ENCODE results near the gene MRNIP.

MRNIP gene

GRCh38 chr5:179795049-179795862, 63.4 kb downstream of the MRNIP start:
- Histone ChIP-seq H3K27ac (ENCODE audit: low read depth, low read length, poor library complexity, severe bottlenecking) (no peak overlapping the region), H3K9ac (ENCODE audit: low read length) (peak overlapping the region; percentile 64), H3K36me3 (ENCODE audit: insufficient read depth, low read length) (peaks cover 5% of the 10 kb centered on the region; the same call in 1 of the 2 replicates), H4K20me1 (ENCODE audit: insufficient read depth, low read length) (no peaks in the 10 kb centered on the region), H3K4me1 (ENCODE audit: insufficient read depth, low read length, severe bottlenecking) (peaks cover 21% of the 10 kb centered on the region), H3K79me2 (ENCODE audit: insufficient read depth, low read length) (no peaks in the 10 kb centered on the region), H3K27me3 (ENCODE audit: insufficient read depth, low read length) (no peaks in the 10 kb centered on the region), H3K9me2 (ENCODE audit: low read depth, low read length) (no peaks in the 10 kb centered on the region), H3K4me3 (ENCODE audit: low read depth, low read length, poor library complexity, severe bottlenecking) (peak overlapping the region; percentile 62), H3K4me2 (ENCODE audit: low read length) (peak overlapping the region; percentile 72), H2AFZ (ENCODE audit: low read length) (no peak overlapping the region), H3K9me3 (ENCODE audit: low read length) (no peaks in the 10 kb centered on the region), H3F3A (ENCODE audit: insufficient read depth, low read length) (no peaks in the 10 kb centered on the region)
- no peak for TF ChIP-seq CTCF (IDR thresholded peaks at IDR 0.05; ENCODE audit: low read length)
- TF ChIP-seq EZH2 (IDR thresholded peaks at IDR 0.05; ENCODE audit: borderline replicate concordance, low read length), result no peak

GRCh38 chr5:179794575-179794974, 64.0 kb downstream of the MRNIP start:
- no peak overlapping the region for H3K27ac ChIP-seq (ENCODE audit: low read depth, low read length, poor library complexity, severe bottlenecking)
- peaks cover 2% of the 10 kb centered on the region; the same call in 1 of the 2 replicates for H3K36me3 ChIP-seq (ENCODE audit: insufficient read depth, low read length)
- no peaks in the 10 kb centered on the region for H4K20me1 ChIP-seq (ENCODE audit: insufficient read depth, low read length)
- no peak overlapping the region for H2AFZ ChIP-seq (ENCODE audit: low read length)
- H3F3A ChIP-seq (ENCODE audit: insufficient read depth, low read length), result no peaks in the 10 kb centered on the region
- H3K9ac ChIP-seq (ENCODE audit: low read length), result no peak overlapping the region
- no peaks in the 10 kb centered on the region for H3K9me3 ChIP-seq (ENCODE audit: low read length)
- H3K27me3 ChIP-seq (ENCODE audit: insufficient read depth, low read length), result no peaks in the 10 kb centered on the region
- H3K4me2 ChIP-seq (ENCODE audit: low read length), result no peak overlapping the region
- H3K79me2 ChIP-seq (ENCODE audit: insufficient read depth, low read length), result no peaks in the 10 kb centered on the region
- H3K4me3 ChIP-seq (ENCODE audit: low read depth, low read length, poor library complexity, severe bottlenecking), result no peak overlapping the region
- no peaks in the 10 kb centered on the region for H3K9me2 ChIP-seq (ENCODE audit: low read depth, low read length)
- peaks cover 21% of the 10 kb centered on the region for H3K4me1 ChIP-seq (ENCODE audit: insufficient read depth, low read length, severe bottlenecking)
- TF ChIP-seq EZH2 (IDR thresholded peaks at IDR 0.05; ENCODE audit: borderline replicate concordance, low read length) (no peak), CTCF (IDR thresholded peaks at IDR 0.05; ENCODE audit: low read length) (no peak)

GRCh38 chr5:179794171-179794570, 64.4 kb downstream of the MRNIP start:
- H3K9me3 ChIP-seq (ENCODE audit: low read length), result no peaks in the 10 kb centered on the region
- no peak overlapping the region for H3K4me3 ChIP-seq (ENCODE audit: low read depth, low read length, poor library complexity, severe bottlenecking)
- H3K27me3 ChIP-seq (ENCODE audit: insufficient read depth, low read length), result no peaks in the 10 kb centered on the region
- no peak overlapping the region for H3K27ac ChIP-seq (ENCODE audit: low read depth, low read length, poor library complexity, severe bottlenecking)
- H3K4me1 ChIP-seq (ENCODE audit: insufficient read depth, low read length, severe bottlenecking), result peaks cover 21% of the 10 kb centered on the region
- H3K9me2 ChIP-seq (ENCODE audit: low read depth, low read length), result no peaks in the 10 kb centered on the region
- H3K4me2 ChIP-seq (ENCODE audit: low read length), result no peak overlapping the region; the same call in 1 of the 2 replicates
- no peaks in the 10 kb centered on the region for H3K79me2 ChIP-seq (ENCODE audit: insufficient read depth, low read length)
- H4K20me1 ChIP-seq (ENCODE audit: insufficient read depth, low read length), result no peaks in the 10 kb centered on the region
- TF ChIP-seq CTCF (IDR thresholded peaks at IDR 0.05; ENCODE audit: low read length), result no peak
- no peak for TF ChIP-seq EZH2 (IDR thresholded peaks at IDR 0.05; ENCODE audit: borderline replicate concordance, low read length)
- H2AFZ ChIP-seq (ENCODE audit: low read length), result no peak overlapping the region
- H3F3A ChIP-seq (ENCODE audit: insufficient read depth, low read length), result no peaks in the 10 kb centered on the region
- no peaks in the 10 kb centered on the region for H3K36me3 ChIP-seq (ENCODE audit: insufficient read depth, low read length)
- no peak overlapping the region for H3K9ac ChIP-seq (ENCODE audit: low read length)

Measured in OCI-LY1 (cell line).